Measurements from ENCODE around the gene KIAA1549.

Gene KIAA1549

DNA sequence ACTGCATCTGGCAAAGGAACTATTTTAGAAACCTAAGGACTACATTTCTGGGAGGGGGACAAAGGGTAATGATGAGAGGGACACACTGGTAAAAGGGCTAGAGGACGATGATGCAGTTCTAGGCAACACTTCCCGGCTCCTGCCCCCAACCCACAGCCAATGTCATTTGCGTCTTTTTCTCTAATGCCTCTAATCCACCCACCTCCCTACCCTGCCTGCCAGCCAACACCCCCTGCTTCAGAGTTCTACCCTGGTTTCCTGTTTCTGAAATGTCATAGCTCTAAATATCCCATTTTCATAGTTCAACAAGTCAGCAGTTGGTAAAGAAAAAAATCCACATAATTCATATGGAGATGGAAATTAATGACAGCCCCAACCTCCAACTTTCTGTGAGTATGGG lies 79.0 kb downstream of the KIAA1549 start:
- no peak for DNase-seq

DNA sequence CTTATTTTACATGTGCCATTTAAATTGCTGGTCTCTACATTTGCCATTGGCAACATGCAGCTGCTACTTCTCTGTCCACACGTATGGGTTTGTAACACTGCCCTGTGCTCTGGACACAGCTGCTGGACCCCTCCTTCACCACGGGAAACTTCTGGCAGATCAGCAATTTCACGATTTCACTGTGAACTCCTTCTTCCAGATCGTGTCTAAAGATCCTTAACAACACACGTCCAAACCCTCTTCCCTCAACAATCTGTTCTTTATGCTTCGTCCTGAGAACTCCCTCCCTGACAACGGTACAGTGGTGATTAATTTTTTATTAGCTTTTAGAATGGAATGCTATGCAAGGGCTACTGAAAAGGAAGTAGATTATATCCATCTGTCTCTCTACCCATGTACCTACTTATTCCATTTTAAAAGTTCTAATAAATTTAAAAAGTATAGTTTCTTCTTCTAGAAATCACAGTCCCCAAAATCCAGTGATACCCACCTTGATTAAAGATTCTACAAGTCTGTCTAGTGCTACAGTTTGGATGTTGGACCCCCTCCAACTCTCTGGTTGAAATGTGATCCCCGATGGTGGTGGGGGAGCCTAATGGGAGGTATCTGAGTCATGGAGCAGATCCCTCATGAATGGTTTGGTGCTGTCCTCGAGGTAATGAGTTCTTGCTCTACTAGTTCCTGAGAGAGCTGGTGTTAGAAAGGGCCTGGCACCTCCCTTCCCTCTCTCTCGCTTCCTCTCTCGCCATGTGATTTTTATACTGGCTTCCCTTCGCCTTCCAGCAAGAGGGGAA lies 81.0 kb downstream of the KIAA1549 start:
- DNase-seq: no peak

DNA sequence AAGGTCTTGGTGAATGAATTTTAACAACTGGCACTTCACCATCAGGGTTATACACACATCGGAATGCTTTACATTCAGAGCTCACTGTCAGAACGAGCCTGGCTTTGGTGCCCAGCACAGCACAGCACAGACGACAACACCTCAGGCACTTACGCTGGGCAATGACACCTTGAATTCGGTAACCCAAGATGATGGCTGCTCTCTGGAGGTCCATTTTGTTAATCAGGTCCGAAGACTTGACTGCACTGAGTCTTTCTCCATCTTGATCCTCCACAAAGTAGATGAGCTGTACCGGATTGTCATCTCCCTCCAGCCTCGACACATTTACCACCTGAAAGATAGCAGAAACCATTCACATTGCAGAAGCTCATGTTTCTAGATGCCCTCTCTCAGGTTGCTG lies 82.4 kb downstream of the KIAA1549 start:
- DNase-seq: no peak

DNA sequence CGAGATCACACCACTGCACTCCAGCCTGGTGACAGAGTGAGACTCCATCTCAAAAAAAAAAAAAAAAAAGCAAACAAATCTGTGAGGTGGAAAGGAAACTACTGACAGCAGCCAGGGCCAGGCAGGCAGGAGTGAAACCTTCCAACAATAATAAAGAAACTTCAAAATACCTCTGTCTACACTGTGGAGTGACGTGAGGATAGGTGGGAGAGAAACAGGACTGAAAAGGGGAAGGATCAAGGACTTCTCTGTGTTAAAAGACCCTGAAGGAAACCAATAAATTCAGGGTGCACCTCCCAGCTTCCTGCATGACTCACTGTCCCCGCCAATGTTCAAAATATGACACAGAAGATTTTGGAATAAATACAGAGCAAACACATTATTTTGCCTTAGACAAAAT lies 82.9 kb downstream of the KIAA1549 start:
- DNase-seq: no peak

DNA sequence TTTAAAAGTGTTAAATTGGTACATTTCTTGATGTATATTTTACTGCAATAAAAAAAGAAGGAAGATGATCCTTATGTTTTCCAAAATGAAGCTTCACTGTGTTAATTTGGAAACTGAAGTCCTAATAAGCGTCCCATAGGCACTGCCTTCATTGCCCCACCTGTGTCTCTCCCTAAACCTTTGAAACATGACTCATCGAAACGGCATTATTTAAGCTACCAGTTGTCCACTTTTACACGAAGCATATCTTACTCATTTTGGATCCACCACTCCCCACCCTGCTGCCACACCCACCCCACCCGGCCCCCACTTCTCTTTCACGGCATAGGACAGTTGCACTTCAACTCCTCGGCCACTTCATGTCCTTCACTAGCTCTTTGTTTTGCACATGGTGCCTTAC lies 85.5 kb downstream of the KIAA1549 start:
- DNase-seq: no peak

DNA sequence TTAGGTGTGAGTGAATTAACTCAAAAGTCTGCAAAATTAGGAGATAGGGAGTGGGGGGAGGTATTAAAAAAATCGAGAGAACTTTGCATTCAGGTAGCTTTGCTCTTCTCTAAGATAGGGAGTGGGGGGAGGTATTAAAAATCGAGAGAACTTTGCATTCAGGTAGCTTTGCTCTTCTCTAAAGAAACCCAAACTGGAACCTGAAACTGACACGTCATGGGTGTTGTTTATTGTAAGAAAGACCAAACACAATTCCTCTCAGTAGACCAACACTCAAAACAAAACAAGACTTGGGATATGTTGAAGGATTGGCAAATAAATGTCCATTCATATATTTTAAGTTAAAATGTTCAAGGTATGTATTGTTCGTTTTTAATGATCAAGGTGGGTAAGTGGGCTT lies 87.9 kb downstream of the KIAA1549 start:
- no peak for DNase-seq

DNA sequence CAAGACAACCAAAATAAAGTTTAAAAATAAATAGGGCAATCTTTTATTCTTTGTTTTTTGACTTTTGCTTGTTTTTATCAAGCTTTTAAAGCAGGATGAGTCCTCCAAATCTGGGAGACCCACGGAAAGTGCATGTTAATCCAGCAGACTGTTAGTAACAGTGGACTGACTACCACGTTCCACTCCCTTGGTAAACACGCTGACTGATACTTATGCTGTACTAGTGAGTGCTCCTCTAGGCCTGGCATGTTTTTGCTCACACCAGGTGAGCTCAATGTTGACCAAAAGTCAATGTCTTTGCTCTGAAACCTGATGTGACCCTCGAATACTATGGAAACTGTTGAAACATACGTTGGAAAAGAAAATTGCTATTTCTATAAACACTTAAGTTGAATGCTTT lies 88.4 kb downstream of the KIAA1549 start:
- no peak for DNase-seq

DNA sequence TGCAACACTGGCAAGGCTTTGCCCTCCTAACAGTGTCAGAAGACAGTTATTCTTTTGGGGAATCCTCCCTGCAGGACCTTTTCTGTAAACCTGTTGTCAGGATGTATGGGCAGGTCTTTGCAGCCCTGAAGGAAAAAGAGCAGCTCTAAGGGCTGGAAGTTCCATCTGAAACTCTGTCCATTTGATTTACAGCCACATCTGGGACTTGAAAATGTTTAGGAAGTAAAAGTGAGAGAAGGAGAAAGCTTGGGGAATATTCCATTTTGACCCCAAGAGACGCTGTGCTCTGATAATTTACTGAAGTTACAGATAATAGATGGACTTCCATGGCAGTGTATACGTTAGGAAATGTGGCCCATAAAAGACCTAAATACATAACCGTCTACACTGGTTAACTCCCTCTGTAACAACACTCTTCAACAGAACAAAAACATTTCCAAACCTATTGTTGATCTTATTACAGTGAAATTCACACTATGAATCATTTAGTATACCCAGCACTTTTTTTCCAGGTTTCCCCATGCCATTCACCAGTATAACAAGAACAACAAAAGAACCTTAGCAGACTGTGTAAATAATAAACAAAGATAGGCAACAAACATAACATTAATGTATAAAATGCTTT lies 89.1 kb downstream of the KIAA1549 start:
- no peak for DNase-seq

DNA sequence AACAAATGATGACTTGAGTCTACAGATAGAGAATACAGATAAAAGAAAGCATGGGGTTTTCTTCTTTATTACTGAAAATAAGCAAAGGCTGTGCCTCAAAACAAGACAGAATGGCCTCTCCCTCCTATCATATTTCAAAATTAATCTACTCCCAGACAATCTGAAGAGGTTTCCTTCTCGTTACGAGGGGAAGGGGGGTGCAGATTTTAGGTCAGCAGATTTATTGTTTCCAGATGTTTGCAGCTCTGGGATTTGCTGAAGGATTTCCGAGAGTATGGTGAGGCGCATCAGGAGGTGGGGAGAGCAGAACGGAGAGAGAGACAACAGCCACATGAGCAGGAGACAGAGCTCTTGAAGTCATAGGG lies 89.8 kb downstream of the KIAA1549 start:
- no peak for DNase-seq

DNA sequence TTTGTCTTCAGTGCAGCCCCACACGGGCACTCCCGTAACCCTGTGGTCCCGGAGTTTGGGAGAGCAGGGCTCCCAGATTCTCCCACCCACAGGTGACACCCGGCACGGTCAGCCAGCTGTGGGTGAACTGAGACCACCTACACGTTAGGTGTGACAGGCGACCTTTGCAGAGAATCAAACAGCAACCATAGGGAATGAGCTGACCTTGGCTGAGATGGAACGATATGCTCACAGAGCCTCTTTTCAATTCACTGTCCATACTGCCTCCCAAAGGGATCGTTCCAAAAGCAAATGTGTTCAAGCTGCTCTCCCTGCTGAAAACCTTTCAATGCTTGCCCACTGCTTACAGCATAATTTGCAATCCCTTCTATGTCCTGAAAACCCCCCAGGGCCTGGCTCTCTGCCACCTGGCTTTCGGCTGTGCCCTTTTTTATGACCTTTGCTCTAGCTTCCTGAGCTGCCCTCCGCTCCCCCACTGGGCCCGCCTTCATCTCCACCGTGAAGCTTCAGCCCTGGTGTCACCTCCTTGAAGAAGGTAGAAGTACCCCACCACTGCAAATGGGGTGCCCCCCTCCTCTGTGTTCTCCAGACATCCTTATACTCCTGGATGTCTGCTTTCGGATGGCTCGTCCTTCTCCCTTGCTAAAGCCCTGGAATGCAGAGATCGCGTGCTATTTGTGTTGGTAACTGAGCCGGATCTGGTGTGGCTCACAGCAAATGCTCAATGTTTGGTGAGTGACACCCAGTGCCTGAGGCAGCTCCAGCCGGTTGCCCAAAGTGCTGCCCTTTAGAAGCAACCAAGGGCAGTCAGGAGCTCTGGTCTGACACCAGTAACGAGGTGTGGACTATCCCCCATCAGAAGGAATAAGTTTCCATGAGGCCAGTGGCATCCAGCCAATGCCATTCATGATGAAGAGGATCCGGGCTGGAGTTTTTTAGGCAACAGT lies 90.4 kb downstream of the KIAA1549 start:
- DNase-seq: no peak

DNA sequence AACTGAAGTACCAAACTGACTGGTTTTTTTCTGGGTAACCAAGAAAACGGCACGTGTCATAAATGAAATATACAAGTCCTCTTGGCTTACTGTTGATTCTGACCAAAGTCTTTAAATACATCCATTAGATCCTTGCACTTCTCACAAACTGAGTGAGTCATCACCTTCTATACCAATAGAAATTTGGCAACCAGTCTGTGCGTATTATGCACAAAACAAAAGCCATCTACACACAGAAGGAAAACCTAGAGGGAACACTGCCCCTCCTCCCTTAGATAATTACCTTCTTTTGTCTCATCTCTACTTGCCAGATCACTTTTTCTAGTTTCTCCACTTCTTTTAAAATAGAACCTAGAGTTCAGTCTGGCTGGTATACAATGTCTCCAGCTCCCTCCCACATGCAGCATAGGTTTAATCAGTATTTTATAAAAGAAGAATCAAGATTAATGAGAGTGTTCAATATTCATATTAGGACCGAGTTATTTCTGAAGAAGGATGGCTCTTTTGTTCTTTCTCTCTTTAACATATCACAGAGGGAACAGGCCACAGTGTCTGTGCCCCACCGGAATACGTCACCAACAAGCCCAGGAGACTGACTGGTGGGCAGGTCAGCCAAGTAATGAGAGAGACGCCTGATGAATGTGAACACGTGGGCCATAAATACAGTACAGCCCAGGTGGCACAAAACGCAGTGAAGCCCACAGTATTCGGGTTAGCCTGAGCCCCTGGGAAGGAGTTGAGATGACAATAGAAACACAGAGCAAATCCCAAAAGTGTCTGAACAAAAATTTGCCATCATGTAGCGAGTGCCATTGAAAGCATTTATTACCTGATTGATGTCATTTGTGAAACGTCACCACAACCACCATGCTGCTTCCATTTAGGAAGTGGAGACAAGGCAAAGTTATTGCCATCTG lies 91.3 kb downstream of the KIAA1549 start:
- no peak for DNase-seq

DNA sequence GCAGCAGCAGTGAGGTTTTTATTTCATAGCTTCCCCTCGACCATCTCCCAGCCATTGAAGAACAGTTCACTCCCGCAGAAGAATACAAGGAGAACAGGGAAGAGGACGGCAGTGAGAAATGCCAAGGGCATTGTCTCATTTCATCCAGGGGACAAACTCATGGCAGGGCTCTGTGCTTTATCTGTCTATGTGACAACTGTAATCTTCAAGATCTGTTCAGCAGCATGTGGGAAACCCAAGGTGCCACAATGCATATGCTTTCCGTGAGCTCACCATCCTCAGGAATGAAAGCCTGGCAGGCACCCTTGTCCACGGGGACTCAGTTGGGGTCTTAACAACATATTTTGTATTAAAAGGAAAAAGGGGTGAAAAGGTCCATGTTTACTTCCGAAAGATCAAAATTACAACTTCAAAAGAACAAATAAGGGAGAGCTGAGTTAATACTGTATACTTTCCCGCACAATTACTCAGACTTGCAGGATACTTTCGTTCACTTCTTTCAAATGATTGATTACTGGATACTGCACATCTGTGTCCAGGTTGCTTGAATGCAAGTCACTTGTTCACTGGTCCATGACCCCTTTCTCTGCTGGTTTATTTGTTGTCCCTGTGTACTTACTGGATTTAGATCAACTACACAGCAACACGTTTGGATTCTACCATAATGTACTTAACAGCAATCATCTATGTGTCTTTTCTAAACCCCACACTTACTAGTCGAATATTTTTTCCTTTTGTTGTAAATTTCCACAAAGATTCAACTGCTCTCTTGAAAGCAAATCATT lies 93.1 kb downstream of the KIAA1549 start:
- no peak for DNase-seq

DNA sequence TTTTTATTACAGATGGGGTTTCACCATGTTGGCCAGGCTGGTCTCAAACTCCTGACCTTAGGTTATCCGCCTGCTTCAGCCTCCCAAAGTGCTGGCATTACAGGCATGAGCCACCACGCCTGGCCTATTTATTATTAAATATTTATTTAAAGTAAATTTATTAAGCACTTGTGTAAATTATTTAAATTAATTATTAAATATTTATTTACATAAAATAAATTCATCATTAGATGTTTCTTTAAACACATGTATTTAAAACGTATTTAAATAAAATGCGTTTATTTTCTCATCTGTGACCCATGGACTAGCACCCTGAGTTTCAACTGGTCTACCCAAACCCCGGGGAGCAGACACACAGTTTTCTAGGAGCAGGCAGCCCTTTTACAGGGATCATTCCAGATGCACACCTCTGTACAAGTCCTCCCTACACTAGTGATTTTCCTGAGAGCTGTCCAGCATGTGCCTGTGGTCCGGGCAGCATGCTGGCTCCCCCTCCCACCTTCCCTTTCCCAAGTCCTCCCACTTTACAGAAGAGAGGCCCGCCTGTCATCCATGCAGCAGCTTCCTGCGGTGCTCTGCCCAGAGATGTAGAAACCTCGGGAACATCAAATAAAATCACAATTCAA lies 94.0 kb downstream of the KIAA1549 start:
- no peak for DNase-seq

DNA sequence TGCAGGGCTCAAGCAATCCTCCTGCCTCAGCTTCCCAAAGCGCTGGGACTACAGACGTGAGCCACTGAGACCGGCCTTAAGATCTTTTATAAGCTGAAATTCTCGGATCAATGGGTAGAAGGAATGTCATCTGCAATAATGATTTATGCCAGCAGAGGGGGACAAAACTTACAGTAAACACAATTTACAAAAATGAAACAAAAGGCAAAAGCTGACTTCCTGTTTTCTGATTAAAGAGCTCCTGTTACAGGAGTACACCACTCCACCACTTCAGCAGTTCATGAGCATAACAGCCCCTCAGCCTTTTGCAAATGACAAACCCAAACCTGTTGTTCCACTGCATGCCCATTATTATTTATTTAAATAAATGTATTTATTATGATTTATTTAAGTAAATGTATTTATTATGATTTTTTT lies 94.7 kb downstream of the KIAA1549 start:
- DNase-seq: no peak

DNA sequence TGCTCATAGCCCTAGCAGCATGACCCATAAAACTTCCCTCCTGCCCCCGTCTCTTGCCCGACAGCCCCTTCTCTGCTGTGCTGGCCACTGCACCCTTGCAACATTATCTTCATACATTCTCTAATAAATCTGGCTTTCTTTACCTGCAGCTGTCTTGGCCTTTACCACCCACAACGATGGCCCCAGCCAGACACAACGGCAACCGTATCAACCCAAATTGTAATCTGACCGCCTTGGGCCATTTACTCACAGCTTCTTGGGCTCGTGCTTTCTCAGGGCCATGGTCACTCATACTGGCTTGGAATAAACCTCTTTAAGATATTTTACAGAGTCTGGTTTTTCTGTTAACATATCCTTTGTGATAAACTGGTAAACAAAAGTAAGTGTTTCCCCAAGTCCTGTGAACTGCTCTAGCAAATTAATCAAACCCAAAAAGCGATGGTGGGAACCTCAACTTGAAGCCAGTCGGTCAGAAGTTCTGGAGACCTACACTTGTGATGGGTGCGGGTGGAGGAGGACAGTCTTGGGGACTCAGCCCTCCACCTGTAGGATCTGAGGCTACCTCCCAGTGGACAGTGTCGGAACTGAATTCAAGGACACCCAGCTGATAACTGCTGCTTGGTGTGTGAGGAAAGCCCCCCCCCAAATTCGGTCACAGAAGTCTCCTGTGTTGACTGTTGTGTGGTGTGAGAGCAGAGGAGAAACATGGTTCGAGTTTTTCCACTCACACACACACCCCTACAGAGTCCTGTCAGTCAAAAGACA lies 95.6 kb downstream of the KIAA1549 start:
- no peak for DNase-seq

DNA sequence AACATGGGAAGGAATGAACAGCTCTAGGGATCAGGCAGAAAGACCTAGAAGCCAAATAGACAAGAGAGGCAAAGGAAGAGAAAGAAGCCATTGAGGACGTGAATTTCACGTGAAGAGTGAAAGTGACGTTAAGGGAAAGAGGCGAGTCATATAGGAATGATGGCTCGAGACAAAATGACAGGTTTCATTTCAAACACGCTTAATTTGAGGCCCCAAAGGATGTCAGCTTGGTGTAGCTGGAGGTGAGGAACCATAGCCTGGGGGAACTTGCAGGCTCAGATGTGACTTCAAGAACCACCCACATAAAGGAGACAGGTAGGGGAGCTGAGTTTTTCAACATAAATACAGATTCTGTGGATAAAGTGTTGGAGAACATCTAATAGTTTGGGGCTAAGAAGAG lies 98.9 kb downstream of the KIAA1549 start:
- no peak for DNase-seq

DNA sequence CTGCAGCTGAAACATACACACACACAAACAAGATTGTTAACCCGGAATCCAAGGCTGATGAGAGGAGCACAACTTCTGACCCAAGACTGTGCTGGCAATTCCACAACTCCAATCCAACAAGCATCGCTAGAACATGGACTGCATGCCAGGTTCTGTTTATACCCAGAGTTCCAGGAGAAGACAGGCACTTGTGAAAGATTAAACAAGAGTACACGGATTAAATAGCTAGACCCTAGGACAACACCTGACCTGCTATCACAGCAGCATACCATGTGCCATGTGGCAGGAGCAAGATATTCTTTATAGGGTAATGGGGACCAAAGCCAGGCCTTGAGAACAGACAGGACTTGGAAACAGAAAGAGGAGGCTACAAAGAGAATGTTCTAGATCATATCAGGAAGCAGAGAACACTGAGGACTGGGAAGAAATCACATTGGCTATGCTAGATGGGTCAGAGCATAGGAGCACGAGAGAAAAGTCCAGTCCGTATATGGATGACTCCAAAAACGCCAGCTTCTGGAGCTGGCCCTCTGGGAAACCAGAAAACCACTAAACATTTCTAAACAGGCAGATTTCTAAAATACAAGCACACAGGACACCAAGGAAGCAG lies 99.5 kb downstream of the KIAA1549 start:
- DNase-seq: no peak

DNA sequence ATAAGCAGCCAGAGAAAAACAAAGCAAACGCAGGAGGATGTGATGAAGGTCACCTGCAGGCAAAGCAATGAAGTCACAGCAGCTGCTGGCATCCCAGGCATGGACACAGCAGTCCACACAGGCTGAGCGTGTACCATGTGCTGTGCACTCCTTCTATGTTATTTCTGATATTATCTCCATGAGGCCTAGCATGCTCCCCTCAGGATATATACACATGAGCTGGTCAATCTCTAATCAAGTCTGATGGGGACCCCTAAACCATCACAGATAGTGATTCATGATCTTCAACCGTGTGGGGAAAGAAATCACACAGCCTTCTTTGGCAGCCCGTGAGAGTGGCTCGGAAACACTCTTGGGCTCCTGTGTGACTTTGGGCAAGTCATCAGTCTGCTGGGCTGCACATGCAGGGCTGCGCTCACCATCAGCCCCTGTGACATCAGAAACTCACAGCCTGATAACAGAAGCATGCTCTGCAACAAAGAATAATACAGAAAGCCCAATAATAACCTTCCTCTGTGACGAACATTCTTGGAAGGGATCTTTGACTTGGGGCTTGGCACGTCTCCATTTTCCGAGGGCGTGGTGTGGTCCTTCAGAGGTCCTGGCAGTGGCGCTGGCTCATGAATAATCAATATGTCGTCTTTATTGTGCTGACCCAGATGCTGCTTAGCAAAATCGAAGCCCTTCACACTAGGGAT lies 100.2 kb downstream of the KIAA1549 start:
- DNase-seq: no peak

DNA sequence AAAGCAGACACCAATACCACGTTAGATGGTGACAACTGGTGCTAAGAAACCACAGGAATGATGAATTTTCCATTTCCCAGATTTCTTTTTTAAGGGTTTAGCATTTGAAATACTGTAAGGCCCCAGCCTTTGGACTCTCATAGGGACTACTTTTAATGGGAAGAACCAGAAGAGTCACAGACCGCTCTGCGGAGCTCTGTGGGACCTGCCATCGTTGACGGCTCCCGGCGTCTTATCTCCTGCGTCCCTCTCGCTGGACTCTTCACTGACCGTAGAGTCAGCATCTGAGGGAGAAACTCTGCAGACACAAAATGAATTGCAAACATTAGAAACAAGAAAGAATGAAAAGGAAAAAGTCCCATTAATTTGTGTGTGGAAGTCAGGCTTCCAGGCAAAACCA lies 101.8 kb downstream of the KIAA1549 start:
- no peak for DNase-seq

Data from NK-92 treated with Interleukin-12 subunit alpha and Interleukin-12 subunit beta, amount 100 ng/mL, for 24 hours (cell line).